Esophagus muscularis mucosa (tissue), 4 donors: ENCODE measurements around the gene MANEAL. TPM values are rescaled to one million over a fixed set of nuclear protein-coding genes. Genes with fewer than 3 reads are reported as not detected.
A peak's percentile ranks its signal among the peaks of the same experiment; 100 is the strongest.

Experiments
- DNase-seq: peaks from one replicate; pipeline ENCODE4 v3.0.0-alpha.2; 2017; ENCODE audit errors: extremely low spot score
- H3K27ac ChIP-seq, 4 donors: fragments of 200-600 bp; sonication (generic); replicated peaks in 1 of 4; 1 replicate in 3 of 4; 2 replicates in 1 of 4; pipeline ENCODE4 v1.5.1; 2016 to 2019; ENCODE audit warnings: mild to moderate bottlenecking in 1 of 4
- H3K27me3 ChIP-seq, 4 donors: fragments of 200-600 bp; sonication (generic); one replicate each; pipeline versions ENCODE4 v1.5.1 to v1.6.0; 2016 to 2019
- H3K36me3 ChIP-seq, 4 donors: fragments of 200-600 bp; sonication (generic); one replicate each; pipeline ENCODE4 v1.5.1; 2016 to 2019
- H3K4me1 ChIP-seq, 4 donors: fragments of 200-600 bp; sonication (generic); one replicate each; pipeline ENCODE4 v1.5.1; 2016 to 2019
- H3K4me3 ChIP-seq, 4 donors: fragments of 200-600 bp; sonication (generic); 1 replicate in 2 of 4; 2 replicates in 2 of 4; pipeline ENCODE4 v1.5.1; 2016 to 2019; ENCODE audit warnings: mild to moderate bottlenecking in 4 of 4, moderate library complexity in 1 of 4
- H3K9me3 ChIP-seq, 4 donors: fragments of 200-600 bp; sonication (generic); 1 replicate in 3 of 4; 2 replicates in 1 of 4; pipeline ENCODE4 v1.5.1; 2016 to 2019
- EP300 ChIP-seq: sonication (generic); formaldehyde crosslinking; IDR thresholded peaks from one replicate; pipeline ENCODE4 v1.6.1; 2017; ENCODE audit warnings: antibody characterized with exemption
- POLR2A ChIP-seq: fragments of 450-650 bp; IDR thresholded peaks from one replicate; pipeline ENCODE4 v1.6.1; 2017; ENCODE audit warnings: antibody characterized with exemption, moderate library complexity, mild to moderate bottlenecking, low read depth
- POLR2AphosphoS5 ChIP-seq, 2 donors: sonication (generic); formaldehyde crosslinking; IDR thresholded peaks; one replicate each; pipeline ENCODE4 v1.6.1; 2017; ENCODE audit warnings: antibody characterized with exemption in 2 of 2
- WGBS: methylation state at CpG from one replicate; pipeline ENCODE4 v1.1.5; 2018; 5-methylcytosine and 5-hydroxymethylcytosine counted together
- intact Hi-C: fragments of 100-400 bp; cut with DNase I; formaldehyde crosslinking; loops from one replicate; pipeline ENCODE4 v1.15.1; 2023
- total RNA-seq, 4 donors: library from RNA; depleted of rRNA; stranded (reverse); fragments of >200 nt; gene quantifications; one replicate each; pipeline versions ENCODE4 v1.1.0 to v1.2.1, GENCODE V29; 2016
- TF ChIP-seq, protein P1 (sequence below), 3 experiments: fragments of 200-600 bp in 2 of 3; fragments of 450-650 bp in 1 of 3; sonication (generic) in 2 of 3; IDR thresholded peaks; one replicate each; pipeline ENCODE4 v1.5.1; 2017 to 2019; ENCODE audit warnings: antibody characterized with exemption in 3 of 3, mild to moderate bottlenecking in 2 of 3, moderate library complexity in 1 of 3

MANEAL gene
- total RNA-seq, 4 donors from 2014 or later: 1.2 to 3.3 (median 1.5) TPM

DNA sequence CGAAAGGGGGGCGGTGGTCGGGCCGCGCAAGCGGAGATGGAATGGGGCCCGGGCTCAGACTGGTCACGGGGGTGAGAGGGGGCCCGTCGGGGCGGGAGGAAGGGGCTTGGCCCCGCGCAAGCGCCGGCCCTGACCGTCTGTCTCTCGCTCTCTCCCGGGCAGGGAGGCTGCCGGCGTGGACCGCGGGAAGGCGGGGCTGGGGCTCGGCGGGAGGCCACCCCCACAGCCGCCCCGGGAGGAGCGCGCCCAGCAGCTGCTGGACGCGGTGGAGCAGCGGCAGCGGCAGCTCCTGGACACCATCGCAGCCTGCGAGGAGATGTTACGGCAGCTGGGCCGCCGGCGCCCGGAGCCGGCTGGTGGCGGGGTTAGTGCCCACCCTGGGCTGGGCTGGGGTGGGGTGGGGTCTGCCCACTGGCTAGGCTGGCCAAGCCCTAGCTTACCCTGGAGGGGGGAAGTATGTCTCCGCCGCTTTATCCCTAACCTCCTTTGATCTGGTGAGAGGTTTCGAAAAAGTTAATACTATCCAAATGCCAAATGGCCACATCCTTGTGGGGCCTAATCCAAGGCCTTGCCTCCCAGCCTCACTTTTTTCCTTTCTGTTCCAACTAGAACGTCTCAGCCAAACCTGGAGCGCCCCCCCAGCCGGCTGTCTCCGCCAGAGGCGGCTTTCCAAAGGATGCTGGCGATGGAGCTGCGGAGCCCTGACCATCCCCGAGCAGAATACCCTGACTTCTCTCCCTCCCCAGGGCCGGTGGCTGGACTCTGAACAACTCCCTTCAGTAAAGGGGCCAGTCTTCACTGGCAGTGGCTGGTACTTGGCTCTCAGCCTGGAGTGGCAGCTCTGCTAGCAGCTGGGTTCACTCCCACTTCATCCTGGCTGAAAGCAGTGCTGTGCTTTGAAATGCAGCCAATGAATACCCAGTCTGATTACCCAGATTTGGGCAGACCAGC, 15.0 kb downstream of the MANEAL start:
- Histone ChIP-seq H3K27ac (peak overlapping the region; percentile 93 to 98 (median 96)), H3K4me1 (peaks cover 19 to 58% (median 46%) of the 10 kb centered on the region in 4 donors), H3K4me3 (peak overlapping the region; percentile 75 to 96 (median 83)), H3K9me3 (no peaks in the 10 kb centered on the region), H3K27me3 (no peaks in the 10 kb centered on the region), H3K36me3 (peaks cover 22 to 36% (median 31%) of the 10 kb centered on the region in 4 donors)
- DNase-seq: peak; percentile 92
- TF ChIP-seq, protein P1, sequence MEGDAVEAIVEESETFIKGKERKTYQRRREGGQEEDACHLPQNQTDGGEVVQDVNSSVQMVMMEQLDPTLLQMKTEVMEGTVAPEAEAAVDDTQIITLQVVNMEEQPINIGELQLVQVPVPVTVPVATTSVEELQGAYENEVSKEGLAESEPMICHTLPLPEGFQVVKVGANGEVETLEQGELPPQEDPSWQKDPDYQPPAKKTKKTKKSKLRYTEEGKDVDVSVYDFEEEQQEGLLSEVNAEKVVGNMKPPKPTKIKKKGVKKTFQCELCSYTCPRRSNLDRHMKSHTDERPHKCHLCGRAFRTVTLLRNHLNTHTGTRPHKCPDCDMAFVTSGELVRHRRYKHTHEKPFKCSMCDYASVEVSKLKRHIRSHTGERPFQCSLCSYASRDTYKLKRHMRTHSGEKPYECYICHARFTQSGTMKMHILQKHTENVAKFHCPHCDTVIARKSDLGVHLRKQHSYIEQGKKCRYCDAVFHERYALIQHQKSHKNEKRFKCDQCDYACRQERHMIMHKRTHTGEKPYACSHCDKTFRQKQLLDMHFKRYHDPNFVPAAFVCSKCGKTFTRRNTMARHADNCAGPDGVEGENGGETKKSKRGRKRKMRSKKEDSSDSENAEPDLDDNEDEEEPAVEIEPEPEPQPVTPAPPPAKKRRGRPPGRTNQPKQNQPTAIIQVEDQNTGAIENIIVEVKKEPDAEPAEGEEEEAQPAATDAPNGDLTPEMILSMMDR (IDR thresholded peaks at IDR 0.05): peak in 1 of 3 experiments; percentile 7
- TF ChIP-seq POLR2AphosphoS5 (IDR thresholded peaks at IDR 0.05): peak in 1 of 2 donors; percentile 34
- no peak for TF ChIP-seq POLR2A
- WGBS: 8% methylated on average over 10 of the region's 54 CpGs
- intact Hi-C loops: loop anchor here (10.0 kb wide), 2 partner anchors 124 to 214 kb away; partner anchors contain the start of gene GNL2

DNA sequence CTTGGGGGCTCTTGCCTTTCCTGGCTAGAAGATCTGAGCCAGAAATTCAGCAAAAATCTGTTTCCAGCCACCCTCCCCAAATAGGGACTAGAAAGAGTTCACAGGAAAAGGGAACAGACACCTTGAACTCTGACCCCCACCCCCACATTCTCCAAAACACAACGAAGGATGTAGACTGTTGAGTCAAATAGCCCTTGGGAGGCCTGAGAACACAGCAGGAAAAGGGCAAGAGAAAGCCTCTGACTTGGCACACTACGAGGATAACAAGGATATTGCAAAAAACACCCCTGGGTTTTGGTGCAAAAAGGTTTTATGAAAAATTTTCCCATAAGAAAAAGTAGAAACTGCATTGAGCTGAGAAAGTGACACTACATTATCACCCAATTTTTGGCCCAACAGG, 16.3 kb downstream of the MANEAL start:
- WGBS: 37% methylated on average over 2 of the region's 2 CpGs
- no peaks in the 10 kb centered on the region for H3K9me3 ChIP-seq
- peak overlapping the region in 3 of 4 donors; percentile 93 to 97 (median 95) for H3K27ac ChIP-seq
- H3K4me1 ChIP-seq: peaks cover 19 to 55% (median 46%) of the 10 kb centered on the region in 4 donors
- no peak overlapping the region for H3K4me3 ChIP-seq
- no peak for DNase-seq
- no peaks in the 10 kb centered on the region for H3K27me3 ChIP-seq
- peaks cover 11 to 29% (median 25%) of the 10 kb centered on the region in 4 donors for H3K36me3 ChIP-seq
- intact Hi-C loops: loop anchor here (10.0 kb wide), 2 partner anchors 125 to 215 kb away; partner anchors contain the start of gene GNL2
- TF ChIP-seq POLR2AphosphoS5 (IDR thresholded peaks at IDR 0.05) (no peak), POLR2A (no peak), EP300 (no peak)
- TF ChIP-seq, protein P1 (IDR thresholded peaks at IDR 0.05): no peak

GRCh38 chr1:37811027-37811655, 17.5 kb downstream of the MANEAL start:
- Histone ChIP-seq H3K27ac (peak overlapping the region in 1 of 4 donors; percentile 22), H3K4me1 (peaks cover 19 to 43% (median 40%) of the 10 kb centered on the region in 4 donors), H3K36me3 (peaks cover 6 to 29% (median 25%) of the 10 kb centered on the region in 4 donors), H3K27me3 (no peaks in the 10 kb centered on the region), H3K9me3 (no peaks in the 10 kb centered on the region), H3K4me3 (no peak overlapping the region)
- TF ChIP-seq, protein P1 (IDR thresholded peaks at IDR 0.05): peak; percentile 47 to 87 (median 59)
- TF ChIP-seq POLR2AphosphoS5 (IDR thresholded peaks at IDR 0.05) (peak in 1 of 2 donors; percentile 45), EP300 (no peak)
- intact Hi-C loops: no loop called here
- 37% methylated on average over 7 of the region's 7 CpGs for WGBS
- no peak for DNase-seq

GRCh38 chr1:37813529-37814145, 20.0 kb downstream of the MANEAL start:
- no peak overlapping the region for H3K27ac ChIP-seq
- DNase-seq: no peak
- no peak overlapping the region for H3K4me3 ChIP-seq
- no peaks in the 10 kb centered on the region for H3K9me3 ChIP-seq
- H3K27me3 ChIP-seq: no peaks in the 10 kb centered on the region
- peaks cover 6 to 39% (median 32%) of the 10 kb centered on the region in 4 donors for H3K36me3 ChIP-seq
- TF ChIP-seq, protein P1 (IDR thresholded peaks at IDR 0.05): no peak
- TF ChIP-seq POLR2AphosphoS5 (IDR thresholded peaks at IDR 0.05) (no peak), POLR2A (no peak), EP300 (no peak)
- H3K4me1 ChIP-seq: peaks cover 12 to 43% (median 39%) of the 10 kb centered on the region in 4 donors
- 69% methylated on average over 2 of the region's 2 CpGs for WGBS
- intact Hi-C loops: no loop called here
